PC-3 (cell line): ENCODE measurements around the gene ZNF524.

ENCODE experiments used
- EZH2 ChIP-seq: fragments of 300-600 bp; sonication (generic); IDR thresholded peaks from one replicate; pipeline ENCODE4 v1.6.1; 2017; ENCODE audit warnings: antibody characterized with exemption, mild to moderate bottlenecking, low read length; ENCODE audit not compliant: unreplicated experiment
- EZH2phosphoT487 ChIP-seq: fragments of 300-600 bp; sonication (generic); IDR thresholded peaks from 2 replicates; pipeline ENCODE4 v1.6.1; 2018; ENCODE audit warnings: mild to moderate bottlenecking, antibody characterized with exemption, low read length, borderline replicate concordance
- TF ChIP-seq, protein P1 (sequence below): fragments of 300-600 bp; sonication (generic); conservative IDR thresholded peaks from 2 replicates; pipeline ENCODE4 v1.5.1; 2017; ENCODE audit warnings: antibody characterized with exemption, low read depth, mild to moderate bottlenecking, low read length

DNA sequence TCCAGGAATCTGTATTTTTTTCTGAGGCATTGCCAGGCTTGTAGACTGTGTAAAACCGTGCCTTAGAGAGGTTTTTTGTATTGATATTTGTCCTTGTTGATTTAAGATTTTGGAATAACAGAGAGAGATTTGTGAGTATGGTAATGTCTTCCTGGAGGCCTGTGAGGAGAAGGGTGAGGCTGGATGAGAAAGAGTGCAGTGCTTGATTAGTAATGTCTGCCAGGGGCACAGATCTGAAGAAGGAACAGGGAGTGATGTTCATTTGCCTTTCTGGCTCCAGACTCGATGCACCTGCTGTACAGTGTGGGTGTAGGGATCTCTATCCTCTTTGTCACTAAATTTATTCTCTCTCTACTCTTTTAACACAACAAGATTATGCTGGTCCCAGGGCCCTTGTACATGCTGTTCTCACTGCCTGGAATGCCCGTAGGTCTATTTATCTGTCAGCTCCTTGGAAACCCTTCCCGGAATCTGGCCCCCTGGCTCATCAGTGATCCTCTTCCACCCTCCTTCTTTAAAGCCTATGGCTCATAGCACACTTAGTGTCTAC is 5.0 kb upstream of the ZNF524 start:
- TF ChIP-seq, protein P1, sequence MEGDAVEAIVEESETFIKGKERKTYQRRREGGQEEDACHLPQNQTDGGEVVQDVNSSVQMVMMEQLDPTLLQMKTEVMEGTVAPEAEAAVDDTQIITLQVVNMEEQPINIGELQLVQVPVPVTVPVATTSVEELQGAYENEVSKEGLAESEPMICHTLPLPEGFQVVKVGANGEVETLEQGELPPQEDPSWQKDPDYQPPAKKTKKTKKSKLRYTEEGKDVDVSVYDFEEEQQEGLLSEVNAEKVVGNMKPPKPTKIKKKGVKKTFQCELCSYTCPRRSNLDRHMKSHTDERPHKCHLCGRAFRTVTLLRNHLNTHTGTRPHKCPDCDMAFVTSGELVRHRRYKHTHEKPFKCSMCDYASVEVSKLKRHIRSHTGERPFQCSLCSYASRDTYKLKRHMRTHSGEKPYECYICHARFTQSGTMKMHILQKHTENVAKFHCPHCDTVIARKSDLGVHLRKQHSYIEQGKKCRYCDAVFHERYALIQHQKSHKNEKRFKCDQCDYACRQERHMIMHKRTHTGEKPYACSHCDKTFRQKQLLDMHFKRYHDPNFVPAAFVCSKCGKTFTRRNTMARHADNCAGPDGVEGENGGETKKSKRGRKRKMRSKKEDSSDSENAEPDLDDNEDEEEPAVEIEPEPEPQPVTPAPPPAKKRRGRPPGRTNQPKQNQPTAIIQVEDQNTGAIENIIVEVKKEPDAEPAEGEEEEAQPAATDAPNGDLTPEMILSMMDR, result no peak
- no peak for TF ChIP-seq EZH2
- no peak for TF ChIP-seq EZH2phosphoT487
